ENCODE results near the gene SPATA45. TPM values are rescaled to one million over a fixed set of nuclear protein-coding genes. Genes with fewer than 3 reads are reported as not detected.
"Not testable (repeated sequence)": the region's sequence is repeated elsewhere in the genome, so short reads cannot be mapped to it uniquely, and the experiment has no call there.

Gene SPATA45
- polyA plus RNA-seq, 1 experiment: not detected

DNA sequence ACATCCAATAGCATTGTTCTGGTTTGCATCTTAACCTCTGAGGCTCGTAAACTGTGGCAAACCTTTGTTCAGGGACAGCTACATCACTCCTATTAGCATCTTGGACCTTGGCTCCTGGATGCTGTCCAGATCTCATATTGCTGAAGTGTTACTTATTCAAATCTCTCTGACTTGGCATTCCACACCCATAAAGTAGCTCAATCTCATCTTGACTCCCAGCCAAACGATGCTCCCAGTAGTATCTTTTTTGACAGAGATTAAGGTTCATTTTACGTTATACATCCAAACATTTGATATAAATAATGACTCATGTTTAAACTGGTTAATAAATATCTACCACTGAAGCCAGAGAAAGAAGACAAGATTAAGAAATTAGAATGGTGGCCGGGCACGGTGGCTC is 6.2 kb upstream of the SPATA45 start:
- Histone ChIP-seq H3K36me3 (ENCODE audit: control insufficient read depth, insufficient read depth, low read length) (no peaks in the 10 kb centered on the region), H3K4me3 (ENCODE audit: low read depth, low read length) (no peak overlapping the region), H3K27me3 (ENCODE audit: control insufficient read depth, insufficient read depth, low read length) (no peaks in the 10 kb centered on the region)
- TF ChIP-seq CTCF (IDR thresholded peaks at IDR 0.05; ENCODE audit: insufficient read depth, low read depth, low read length): no peak
- DNase-seq (ENCODE audit: low read depth): no peak
- POLR2A ChIA-PET: no interaction called here
- CTCF ChIA-PET: no interaction called here

GRCh38 chr1:212852105-212852688 is 4.7 kb upstream of the SPATA45 start:
- ChIA-PET POLR2A (no interaction called here), CTCF (no interaction called here)
- DNase-seq (ENCODE audit: low read depth): no peak
- Histone ChIP-seq H3K4me3 (ENCODE audit: low read depth, low read length) (no peak overlapping the region), H3K36me3 (ENCODE audit: control insufficient read depth, insufficient read depth, low read length) (no peaks in the 10 kb centered on the region), H3K27me3 (ENCODE audit: control insufficient read depth, insufficient read depth, low read length) (no peaks in the 10 kb centered on the region)
- TF ChIP-seq CTCF (IDR thresholded peaks at IDR 0.05; ENCODE audit: insufficient read depth, low read depth, low read length): no peak

DNA sequence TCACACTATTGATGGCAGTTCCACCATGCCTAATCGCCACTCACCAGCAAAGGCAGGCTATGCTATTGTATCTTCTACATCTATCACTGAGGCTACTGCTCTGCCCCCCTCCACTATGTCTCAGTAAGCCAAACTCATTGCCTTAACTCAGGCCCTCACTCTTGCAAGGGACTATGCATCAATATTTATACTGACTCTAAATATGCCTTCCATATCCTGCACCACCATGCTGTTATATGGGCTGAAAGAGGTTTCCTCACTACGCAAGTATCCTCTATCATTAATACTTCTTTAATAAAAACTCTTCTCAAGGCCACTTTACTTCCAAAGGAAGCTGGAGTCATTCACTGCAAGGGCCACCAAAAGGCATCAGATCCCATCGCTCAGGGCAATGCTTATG is 2.9 kb downstream of the SPATA45 start:
- DNase-seq (ENCODE audit: low read depth); CTCF ChIA-PET; H3K4me3 ChIP-seq (ENCODE audit: low read depth, low read length); H3K27me3 ChIP-seq (ENCODE audit: control insufficient read depth, insufficient read depth, low read length); H3K36me3 ChIP-seq (ENCODE audit: control insufficient read depth, insufficient read depth, low read length): not testable (repeated sequence)
- POLR2A ChIA-PET: interaction anchor here (0.6 kb wide), 1 partner anchor 14 kb away, joined by 4 read pairs; the partner anchor contains the start of gene FLVCR1

DNA sequence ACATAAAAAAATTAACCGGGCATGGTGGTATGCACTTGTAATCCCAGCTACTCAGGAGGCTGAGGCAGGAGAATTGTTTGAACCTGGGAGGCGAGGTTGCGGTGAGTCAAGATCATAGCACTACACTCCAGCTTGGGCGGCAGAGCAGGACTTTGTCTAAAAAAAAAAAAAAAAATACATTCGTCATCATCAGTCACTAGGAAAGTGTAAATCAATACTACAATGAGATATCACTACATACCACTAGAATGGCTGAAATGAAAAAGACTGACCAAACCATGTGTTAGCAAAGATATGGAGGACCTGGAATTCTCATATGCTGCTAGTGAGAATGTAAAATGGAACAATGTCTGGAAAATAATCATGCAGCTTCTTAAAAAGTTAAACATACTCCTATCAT is 9.3 kb downstream of the SPATA45 start:
- no peaks in the 10 kb centered on the region for H3K27me3 ChIP-seq (ENCODE audit: control insufficient read depth, insufficient read depth, low read length)
- no peak for DNase-seq (ENCODE audit: low read depth)
- no peaks in the 10 kb centered on the region for H3K36me3 ChIP-seq (ENCODE audit: control insufficient read depth, insufficient read depth, low read length)
- TF ChIP-seq CTCF (IDR thresholded peaks at IDR 0.05; ENCODE audit: insufficient read depth, low read depth, low read length): no peak
- ChIA-PET POLR2A (no interaction called here), CTCF (interaction anchor here (0.7 kb wide), 1 partner anchor 10 kb away, joined by 3 read pairs; the partner anchor contains the start of gene SPATA45)
- no peak overlapping the region for H3K4me3 ChIP-seq (ENCODE audit: low read depth, low read length)

DNA sequence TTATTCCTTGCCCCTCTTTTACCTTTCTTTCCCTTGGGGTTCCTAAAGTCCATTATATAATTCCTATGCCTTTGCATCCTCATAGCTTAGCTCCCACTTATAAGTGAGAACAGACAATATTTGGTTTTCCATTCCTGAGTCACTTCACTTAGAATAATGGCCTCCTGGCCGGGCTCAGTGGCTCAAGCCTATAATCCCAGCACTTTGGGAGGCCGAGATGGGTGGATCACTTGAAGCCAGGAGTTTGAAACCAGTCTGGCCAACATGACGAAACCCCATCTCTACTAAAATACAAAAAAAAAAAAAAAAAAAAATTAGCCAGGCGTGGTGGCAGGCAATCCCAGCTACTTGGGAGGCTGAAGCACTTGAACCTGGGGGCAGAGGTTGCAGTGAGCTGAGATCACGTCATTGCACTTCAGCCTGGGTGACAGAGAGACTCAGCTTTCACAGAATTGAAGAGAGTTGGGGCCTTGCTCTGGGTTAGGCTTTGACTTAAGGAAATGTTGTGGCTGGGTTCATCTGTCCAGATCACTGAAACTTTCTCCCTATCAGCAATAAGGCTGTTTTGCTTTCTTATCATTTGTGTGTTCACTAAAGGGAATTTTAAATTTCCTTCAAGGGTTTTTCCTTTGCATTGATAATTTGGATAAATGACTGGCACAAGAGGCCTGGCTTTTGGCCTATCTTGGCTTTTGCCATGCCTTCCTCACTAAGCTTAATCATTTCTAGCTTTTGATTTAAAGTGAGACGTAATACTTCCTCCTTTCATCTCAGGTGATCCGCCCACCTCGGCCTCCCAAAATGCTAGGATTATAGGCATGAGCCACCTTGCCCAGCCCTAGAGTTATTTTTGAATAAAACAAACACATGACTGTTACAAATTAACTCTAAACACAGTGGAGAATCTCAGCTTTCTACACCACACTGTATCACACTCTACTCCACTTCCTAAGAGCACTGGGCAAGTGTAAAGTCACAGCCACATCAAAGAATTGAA is 13.9 kb downstream of the SPATA45 start:
- H3K36me3 ChIP-seq (ENCODE audit: control insufficient read depth, insufficient read depth, low read length); CTCF ChIA-PET; DNase-seq (ENCODE audit: low read depth); H3K27me3 ChIP-seq (ENCODE audit: control insufficient read depth, insufficient read depth, low read length); H3K4me3 ChIP-seq (ENCODE audit: low read depth, low read length): not testable (repeated sequence)
- POLR2A ChIA-PET: interaction anchor here (0.7 kb wide), 1 partner anchor 14 kb away, joined by 8 read pairs; no protein-coding TSS in a partner anchor

DNA sequence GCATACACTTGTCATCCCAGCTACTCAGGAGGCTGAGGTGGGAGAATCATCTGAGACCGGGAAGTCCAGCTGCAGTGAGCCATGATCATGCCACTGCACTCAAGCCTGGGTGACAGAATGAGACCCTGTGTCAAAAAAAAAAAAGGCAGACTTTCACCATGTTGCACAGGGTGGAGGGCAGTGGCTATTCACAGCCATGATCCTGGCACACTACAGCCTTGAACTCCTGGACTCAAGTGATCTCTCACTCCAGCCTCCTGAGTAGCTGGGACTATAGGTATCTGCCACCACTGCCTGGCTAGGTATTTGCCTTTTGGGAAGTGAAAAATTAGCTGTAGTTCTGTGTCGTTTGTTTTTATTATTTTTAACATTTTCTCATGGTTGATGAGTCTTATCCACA is 19.1 kb downstream of the SPATA45 start:
- Histone ChIP-seq H3K4me3 (ENCODE audit: low read depth, low read length) (no peak overlapping the region), H3K27me3 (ENCODE audit: control insufficient read depth, insufficient read depth, low read length) (no peaks in the 10 kb centered on the region), H3K36me3 (ENCODE audit: control insufficient read depth, insufficient read depth, low read length) (no peaks in the 10 kb centered on the region)
- ChIA-PET CTCF (interaction anchor here (1.1 to 1.5 kb wide), 2 partner anchors 13 to 167 kb away, joined by 3 to 4 read pairs; no protein-coding TSS in a partner anchor), POLR2A (no interaction called here)
- DNase-seq (ENCODE audit: low read depth): no peak
- no peak for TF ChIP-seq CTCF (IDR thresholded peaks at IDR 0.05; ENCODE audit: insufficient read depth, low read depth, low read length)

Data from BJ (cell line).